Stimulated activated naive CD4-positive, alpha-beta T cell (primary cell): Measurements from ENCODE around the gene MICAL2.
A peak's percentile ranks its signal among the peaks of the same experiment; 100 is the strongest.

Experiments
- DNase-seq, 6 experiments: peaks; one replicate each; lab custom pipeline; 2025; lab: John Stamatoyannopoulos, UW

MICAL2 gene

GRCh38 chr11:12287374-12288211, 177.2 kb downstream of the MICAL2 start:
- DNase-seq: no peak

- DNase-seq: peak in 4 of 6 experiments; percentile 6 to 35 (median 11)
Observed at GRCh38 chr11:12288212-12288930, 178.0 kb downstream of the MICAL2 start.

- DNase-seq: no peak
Observed at GRCh38 chr11:12288931-12289666, 178.7 kb downstream of the MICAL2 start.

GRCh38 chr11:12289667-12290476, 179.5 kb downstream of the MICAL2 start:
- DNase-seq: no peak

GRCh38 chr11:12290477-12290922, 180.1 kb downstream of the MICAL2 start:
- DNase-seq: no peak

- no peak for DNase-seq
Observed at GRCh38 chr11:12291313-12291712, 180.9 kb downstream of the MICAL2 start.

- DNase-seq: no peak
Observed at GRCh38 chr11:12291766-12292165, 181.4 kb downstream of the MICAL2 start.

- no peak for DNase-seq
Observed at GRCh38 chr11:12292766-12293165, 182.4 kb downstream of the MICAL2 start.

GRCh38 chr11:12293486-12293885, 183.1 kb downstream of the MICAL2 start:
- DNase-seq: no peak

- DNase-seq: no peak
Observed at GRCh38 chr11:12294613-12295012, 184.2 kb downstream of the MICAL2 start.

- DNase-seq: no peak
Observed at GRCh38 chr11:12295943-12296342, 185.6 kb downstream of the MICAL2 start.

GRCh38 chr11:12298610-12299009, 188.2 kb downstream of the MICAL2 start:
- DNase-seq: no peak

- DNase-seq: no peak
Observed at GRCh38 chr11:12301379-12301778, 191.0 kb downstream of the MICAL2 start.

GRCh38 chr11:12303421-12304149, 193.2 kb downstream of the MICAL2 start:
- no peak for DNase-seq

- DNase-seq: no peak
Observed at GRCh38 chr11:12306830-12307229, 196.4 kb downstream of the MICAL2 start.

- DNase-seq: no peak
Observed at GRCh38 chr11:12312132-12312531, 201.7 kb downstream of the MICAL2 start.
